ENCODE results near the gene IRF5. TPM values are rescaled to one million over a fixed set of nuclear protein-coding genes. Genes with fewer than 3 reads are reported as not detected.

IRF5 gene
- total RNA-seq, 1 experiment from 2014 or later: 0.74 TPM

- peaks cover 19% of the 10 kb centered on the region; the same call in 1 of the 2 replicates for H3K27me3 ChIP-seq (ENCODE audit: insufficient read depth, low read length)
- H4K20me1 ChIP-seq (ENCODE audit: control insufficient read depth, insufficient read depth, insufficient read length): no peaks in the 10 kb centered on the region
- H3K4ac ChIP-seq (ENCODE audit: low read depth, low read length): no peak overlapping the region
- H2BK5ac ChIP-seq (ENCODE audit: insufficient read length, low read length): no peak overlapping the region
- H4K5ac ChIP-seq (ENCODE audit: insufficient read length, low read depth, low read length): no peak overlapping the region
- H3K23ac ChIP-seq (ENCODE audit: insufficient read length, low read depth, low read length): no peak overlapping the region
- H3K4me3 Mint-ChIP-seq: no peak overlapping the region
- H3K79me2 ChIP-seq (ENCODE audit: insufficient read depth, low read length): no peaks in the 10 kb centered on the region
- WGBS (ENCODE audit: extremely low coverage, insufficient read length, low lambda C conversion rate): no CpG with 5 or more reads among the region's 14 CpGs
- H3K9ac ChIP-seq (ENCODE audit: extremely low read depth, insufficient read length, low read length): no peak overlapping the region
- H3K79me1 ChIP-seq (ENCODE audit: insufficient read depth, low read depth, low read length, poor library complexity, severe bottlenecking): no peaks in the 10 kb centered on the region
- peaks cover 6 to 12% of the 10 kb centered on the region in 2 experiments for H3K4me1 Mint-ChIP-seq
- TF ChIP-seq CTCF (conservative IDR thresholded peaks at IDR 0.05): no peak
- 0 out of 5 replicates have a peak, but pooled peaks cover 0 to 2% of the 10 kb centered on the region in 2 experiments for H3K9me3 Mint-ChIP-seq
- H3K9me3 ChIP-seq (ENCODE audit: control insufficient read depth, low read depth, low read length): no peaks in the 10 kb centered on the region
- H3K18ac ChIP-seq (ENCODE audit: insufficient read length, low read depth, low read length): no peak overlapping the region
- H3K23me2 ChIP-seq (ENCODE audit: insufficient read length, low read depth, low read length, poor library complexity, severe bottlenecking): peaks cover 5% of the 10 kb centered on the region
- no peak overlapping the region for H3K27ac ChIP-seq (ENCODE audit: insufficient read length, low read depth, low read length)
- H2BK12ac ChIP-seq (ENCODE audit: insufficient read length, low read depth, low read length): no peak overlapping the region
- H3T11ph ChIP-seq (ENCODE audit: low read length): no peak overlapping the region
- no peak overlapping the region for H2AFZ ChIP-seq (ENCODE audit: low read length)
- no peak overlapping the region; a peak in 1 of 7 replicates for H3K27ac Mint-ChIP-seq
- H2AK5ac ChIP-seq (ENCODE audit: insufficient read length, low read length): no peak overlapping the region
- no peak overlapping the region for H3K14ac ChIP-seq (ENCODE audit: insufficient read depth, low read length)
- H2BK20ac ChIP-seq (ENCODE audit: low read depth, low read length, poor library complexity, severe bottlenecking): no peak overlapping the region
- no peak overlapping the region for H2BK120ac ChIP-seq (ENCODE audit: low read depth, low read length, poor library complexity, severe bottlenecking)
- no peak overlapping the region for H3K56ac ChIP-seq (ENCODE audit: insufficient read length, low read depth, low read length)
- peaks cover 60% of the 10 kb centered on the region for H3K27me3 Mint-ChIP-seq (ENCODE audit: low read depth)
- no peak overlapping the region for H3K4me2 ChIP-seq (ENCODE audit: insufficient read depth, insufficient read length, low read length)
- no peaks in the 10 kb centered on the region for H3K4me1 ChIP-seq (ENCODE audit: insufficient read depth, low read length)
- H4K91ac ChIP-seq (ENCODE audit: insufficient read length, low read depth, low read length): no peak overlapping the region
- no peaks in the 10 kb centered on the region for H3K36me3 Mint-ChIP-seq (ENCODE audit: insufficient read depth in 1 of 3, low read depth in 3 of 3)
- H2BK15ac ChIP-seq (ENCODE audit: low read depth, low read length): no peak overlapping the region
- no peak for DNase-seq
- H4K8ac ChIP-seq (replicated peaks; ENCODE audit: insufficient read length, low read depth, low read length): no peak overlapping the region
Observed at GRCh38 chr7:128934361-128935341, 3.1 kb upstream of the IRF5 start.

Measured in H9 (cell line).